Measurements from ENCODE around the gene XYLT1. TPM values are rescaled to one million over a fixed set of nuclear protein-coding genes. Genes with fewer than 3 reads are reported as not detected.

Gene XYLT1
- total RNA-seq, 1 experiment from 2014 or later, result 25.0 TPM

- TF ChIP-seq, protein P1, sequence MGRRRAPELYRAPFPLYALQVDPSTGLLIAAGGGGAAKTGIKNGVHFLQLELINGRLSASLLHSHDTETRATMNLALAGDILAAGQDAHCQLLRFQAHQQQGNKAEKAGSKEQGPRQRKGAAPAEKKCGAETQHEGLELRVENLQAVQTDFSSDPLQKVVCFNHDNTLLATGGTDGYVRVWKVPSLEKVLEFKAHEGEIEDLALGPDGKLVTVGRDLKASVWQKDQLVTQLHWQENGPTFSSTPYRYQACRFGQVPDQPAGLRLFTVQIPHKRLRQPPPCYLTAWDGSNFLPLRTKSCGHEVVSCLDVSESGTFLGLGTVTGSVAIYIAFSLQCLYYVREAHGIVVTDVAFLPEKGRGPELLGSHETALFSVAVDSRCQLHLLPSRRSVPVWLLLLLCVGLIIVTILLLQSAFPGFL (CRISPR knock-in tag; IDR thresholded peaks at IDR 0.05; ENCODE audit: borderline replicate concordance), result no peak
- no peak for TF ChIP-seq GABPB1 (CRISPR knock-in tag; IDR thresholded peaks at IDR 0.05)
These were observed 20.5 kb downstream of the XYLT1 start (continued) for GRCh38 chr16:17450291-17450690.

- no peak for TF ChIP-seq ZNF416 (CRISPR knock-in tag; IDR thresholded peaks at IDR 0.05)
- TF ChIP-seq NFE2L1 (CRISPR knock-in tag; IDR thresholded peaks at IDR 0.05), result no peak
- no peak for TF ChIP-seq ATF2 (CRISPR knock-in tag; IDR thresholded peaks at IDR 0.05; ENCODE audit: borderline replicate concordance, low read depth)
- TF ChIP-seq, protein P2, sequence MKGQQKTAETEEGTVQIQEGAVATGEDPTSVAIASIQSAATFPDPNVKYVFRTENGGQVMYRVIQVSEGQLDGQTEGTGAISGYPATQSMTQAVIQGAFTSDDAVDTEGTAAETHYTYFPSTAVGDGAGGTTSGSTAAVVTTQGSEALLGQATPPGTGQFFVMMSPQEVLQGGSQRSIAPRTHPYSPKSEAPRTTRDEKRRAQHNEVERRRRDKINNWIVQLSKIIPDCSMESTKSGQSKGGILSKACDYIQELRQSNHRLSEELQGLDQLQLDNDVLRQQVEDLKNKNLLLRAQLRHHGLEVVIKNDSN (CRISPR knock-in tag; IDR thresholded peaks at IDR 0.05), result no peak
- TF ChIP-seq, protein P3, sequence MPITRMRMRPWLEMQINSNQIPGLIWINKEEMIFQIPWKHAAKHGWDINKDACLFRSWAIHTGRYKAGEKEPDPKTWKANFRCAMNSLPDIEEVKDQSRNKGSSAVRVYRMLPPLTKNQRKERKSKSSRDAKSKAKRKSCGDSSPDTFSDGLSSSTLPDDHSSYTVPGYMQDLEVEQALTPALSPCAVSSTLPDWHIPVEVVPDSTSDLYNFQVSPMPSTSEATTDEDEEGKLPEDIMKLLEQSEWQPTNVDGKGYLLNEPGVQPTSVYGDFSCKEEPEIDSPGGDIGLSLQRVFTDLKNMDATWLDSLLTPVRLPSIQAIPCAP (CRISPR knock-in tag; IDR thresholded peaks at IDR 0.05), result no peak
- no peak for TF ChIP-seq FOXK1 (CRISPR knock-in tag; IDR thresholded peaks at IDR 0.05)
- no peak for TF ChIP-seq ZNF423 (CRISPR knock-in tag; IDR thresholded peaks at IDR 0.05)
- TF ChIP-seq ATF1 (CRISPR knock-in tag; IDR thresholded peaks at IDR 0.05), result no peak
- no peak for TF ChIP-seq SMAD3 (CRISPR knock-in tag; IDR thresholded peaks at IDR 0.05; ENCODE audit: borderline replicate concordance)
- TF ChIP-seq, protein P4, sequence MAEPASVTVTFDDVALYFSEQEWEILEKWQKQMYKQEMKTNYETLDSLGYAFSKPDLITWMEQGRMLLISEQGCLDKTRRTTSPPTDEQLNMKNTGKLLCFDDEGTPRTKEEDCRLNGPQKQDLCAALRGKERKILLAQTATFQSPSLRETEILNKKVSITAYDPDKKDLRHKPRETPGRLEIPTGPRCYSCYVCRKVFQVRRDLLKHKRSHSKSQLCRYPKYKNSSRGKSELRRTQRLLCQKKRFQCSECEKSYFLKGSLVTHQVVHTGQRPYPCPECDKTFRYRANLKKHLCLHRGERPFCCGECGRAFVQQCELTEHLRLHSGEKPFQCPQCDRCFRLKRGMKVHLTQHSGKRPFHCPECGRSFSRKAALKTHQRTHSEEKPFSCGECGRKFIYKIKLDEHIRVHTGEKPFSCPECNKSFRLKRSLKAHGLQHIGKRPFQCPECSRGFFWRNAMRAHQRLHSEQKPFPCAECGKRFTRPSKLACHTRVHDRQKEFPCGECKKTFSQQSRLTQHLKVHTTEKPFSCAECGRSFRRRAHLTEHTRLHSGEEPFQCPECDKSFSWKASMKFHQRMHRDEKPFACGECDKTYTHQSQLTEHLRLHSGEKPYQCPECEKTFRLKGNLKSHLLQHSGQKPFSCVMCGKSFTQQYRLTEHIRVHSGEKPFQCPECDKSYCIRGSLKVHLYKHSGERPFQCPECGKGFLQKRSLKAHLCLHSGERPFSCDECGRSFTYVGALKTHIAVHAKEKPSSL (CRISPR knock-in tag; conservative IDR thresholded peaks at IDR 0.05), result no peak
- TF ChIP-seq SP1 (CRISPR knock-in tag; conservative IDR thresholded peaks at IDR 0.05), result no peak
- TF ChIP-seq, protein P5, sequence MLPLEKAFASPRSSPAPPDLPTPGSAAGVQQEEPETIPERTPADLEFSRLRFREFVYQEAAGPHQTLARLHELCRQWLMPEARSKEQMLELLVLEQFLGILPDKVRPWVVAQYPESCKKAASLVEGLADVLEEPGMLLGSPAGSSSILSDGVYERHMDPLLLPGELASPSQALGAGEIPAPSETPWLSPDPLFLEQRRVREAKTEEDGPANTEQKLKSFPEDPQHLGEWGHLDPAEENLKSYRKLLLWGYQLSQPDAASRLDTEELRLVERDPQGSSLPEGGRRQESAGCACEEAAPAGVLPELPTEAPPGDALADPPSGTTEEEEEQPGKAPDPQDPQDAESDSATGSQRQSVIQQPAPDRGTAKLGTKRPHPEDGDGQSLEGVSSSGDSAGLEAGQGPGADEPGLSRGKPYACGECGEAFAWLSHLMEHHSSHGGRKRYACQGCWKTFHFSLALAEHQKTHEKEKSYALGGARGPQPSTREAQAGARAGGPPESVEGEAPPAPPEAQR (CRISPR knock-in tag; IDR thresholded peaks at IDR 0.05), result no peak
- no peak for TF ChIP-seq CREM (CRISPR knock-in tag; IDR thresholded peaks at IDR 0.05)
- no peak for TF ChIP-seq ARID4B (CRISPR knock-in tag; IDR thresholded peaks at IDR 0.05; ENCODE audit: borderline replicate concordance)
- H3K4me1 Mint-ChIP-seq, result peaks cover 39% of the 10 kb centered on the region
- ChIA-PET CTCF (interaction anchor here (0.6 to 1.2 kb wide), 2 partner anchors 20 to 45 kb away, joined by 3 read pairs; no protein-coding TSS in a partner anchor), POLR2A (interaction anchor here (0.6 kb wide), 1 partner anchor 721 kb away, joined by 3 read pairs; no protein-coding TSS in a partner anchor)
- ATAC-seq (no peak), DNase-seq (ENCODE audit: low spot score) (no peak)
- H3K27me3 Mint-ChIP-seq (ENCODE audit: low read depth), result no peaks in the 10 kb centered on the region
- H3K27ac Mint-ChIP-seq, result no peak overlapping the region
- H3K36me3 Mint-ChIP-seq, result peaks cover 9% of the 10 kb centered on the region
- no peak overlapping the region for H3K4me3 Mint-ChIP-seq
- peaks cover under 1% of the 10 kb centered on the region; the same call in 1 of the 2 replicates for H3K9me3 Mint-ChIP-seq
These were observed 21.8 kb downstream of the XYLT1 start for GRCh38 chr16:17448640-17449638.
